Sigmoid colon (tissue), 7 donors: Measurements from ENCODE around the gene ABHD17B. TPM values are rescaled to one million over a fixed set of nuclear protein-coding genes. Genes with fewer than 3 reads are reported as not detected.

Experiments
- DNase-seq: peaks from one replicate; pipeline ENCODE4 v3.0.0-alpha.2; 2019
- H3K27ac ChIP-seq, 4 donors: fragments of 200-600 bp; sonication (generic); one replicate each; pipeline ENCODE4 v1.5.1; 2016 to 2019; ENCODE audit warnings: mild to moderate bottlenecking in 1 of 4
- H3K27me3 ChIP-seq, 3 donors: fragments of 200-600 bp; sonication (generic); one replicate each; pipeline ENCODE4 v1.5.1; 2019; ENCODE audit warnings: mild to moderate bottlenecking in 1 of 3
- H3K36me3 ChIP-seq, 4 donors: fragments of 200-600 bp; sonication (generic); one replicate each; pipeline ENCODE4 v1.5.1; 2016 to 2019
- H3K4me1 ChIP-seq, 4 donors: fragments of 200-600 bp; sonication (generic); one replicate each; pipeline ENCODE4 v1.5.1; 2017 to 2019
- H3K4me3 ChIP-seq, 4 donors: fragments of 200-600 bp; sonication (generic); one replicate each; pipeline ENCODE4 v1.5.1; 2017 to 2019; ENCODE audit warnings: mild to moderate bottlenecking in 2 of 4, moderate library complexity in 1 of 4
- H3K9me3 ChIP-seq, 4 donors: fragments of 200-600 bp in 3 of 4; sonication (generic) in 3 of 4; one replicate each; pipeline versions ENCODE4 v1.5.1 to v1.6.1; 2013 to 2019
- CTCF ChIP-seq, 4 experiments: fragments of 450-650 bp in 3 of 4; fragments of 200-600 bp in 1 of 4; IDR thresholded peaks; one replicate each; pipeline ENCODE4 v1.5.1; 2016 to 2019; ENCODE audit warnings: antibody characterized with exemption in 4 of 4, mild to moderate bottlenecking in 3 of 4, moderate library complexity in 2 of 4
- EP300 ChIP-seq, 4 donors: sonication (generic); formaldehyde crosslinking; IDR thresholded peaks; one replicate each; pipeline ENCODE4 v1.6.1; 2017; ENCODE audit warnings: antibody characterized with exemption in 4 of 4
- POLR2A ChIP-seq, 2 donors: fragments of 450-650 bp; IDR thresholded peaks; one replicate each; pipeline ENCODE4 v1.6.1; 2016; ENCODE audit warnings: antibody characterized with exemption in 2 of 2, mild to moderate bottlenecking in 2 of 2, moderate library complexity in 2 of 2
- POLR2AphosphoS5 ChIP-seq, 4 donors: sonication (generic); formaldehyde crosslinking; IDR thresholded peaks; one replicate each; pipeline ENCODE4 v1.6.1; 2017; ENCODE audit warnings: antibody characterized with exemption in 4 of 4
- WGBS, 2 donors: extraction: QIAGEN DNeasy Blood & Tissue Kit; methylation state at CpG; one replicate each; pipeline ENCODE4 v1.1.7; 2013; 5-methylcytosine and 5-hydroxymethylcytosine counted together
- intact Hi-C: fragments of 100-400 bp; cut with DNase I; formaldehyde crosslinking; loops from one replicate; pipeline ENCODE4 v1.15.1; 2023
- polyA plus RNA-seq, 3 donors: library from polyadenylated mRNA; stranded (reverse); fragments of 200-250 nt; gene quantifications; one replicate each; pipeline ENCODE4 v1.2.3, GENCODE V29; 2013
- total RNA-seq, 4 donors: library from RNA; depleted of rRNA; stranded (reverse); fragments of >200 nt; gene quantifications; one replicate each; pipeline ENCODE4 v1.1.0, GENCODE V29; 2016
- donor health status: healthy with polysubstance abuse.
- donor health status: Bipolar disorder and iron deficiency.
- donor health status: healthy.

ABHD17B gene
- total and polyA plus RNA-seq, 7 donors = 12.4 to 35.1 (median 16.8) TPM

DNA sequence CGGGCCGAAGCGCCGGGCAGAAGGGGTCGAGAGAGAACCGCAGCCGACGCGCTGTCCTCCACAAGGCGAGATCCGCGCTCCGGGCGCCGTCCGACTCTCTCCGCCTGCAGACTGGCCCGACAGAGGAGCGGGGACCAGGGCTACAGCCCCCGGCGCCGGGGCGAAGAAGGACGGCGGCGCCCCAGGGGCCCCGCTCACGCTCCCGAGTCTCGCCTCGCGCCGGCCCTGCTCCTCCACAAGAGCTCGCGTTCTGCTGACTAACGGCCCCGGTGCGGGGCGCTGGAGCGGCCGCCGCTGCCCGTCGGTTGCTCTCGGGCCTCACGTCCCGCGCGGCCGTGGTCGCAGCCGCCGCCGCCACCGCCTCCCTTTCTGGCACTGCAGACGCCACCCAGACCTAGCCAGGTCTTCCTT is 338 bp downstream of the ABHD17B start:
- no peaks in the 10 kb centered on the region for H3K9me3 ChIP-seq
- no peak for DNase-seq
- 0% methylated on average over 56 of the region's 56 CpGs for WGBS, 2 donors
- intact Hi-C loops = loop anchor here (2.0 to 10.0 kb wide), 2 partner anchors 142 to 1164 kb away; partner anchors contain the start of gene CEMIP2
- H3K27me3 ChIP-seq = no peaks in the 10 kb centered on the region
- peak overlapping the region; percentile 92 to 97 (median 96) for H3K27ac ChIP-seq
- peak overlapping the region; percentile 83 to 98 (median 90) for H3K4me3 ChIP-seq
- no peaks in the 10 kb centered on the region for H3K36me3 ChIP-seq
- TF ChIP-seq EP300 (IDR thresholded peaks at IDR 0.05) (no peak), POLR2A (IDR thresholded peaks at IDR 0.05) (no peak), POLR2AphosphoS5 (IDR thresholded peaks at IDR 0.05) (no peak), CTCF (IDR thresholded peaks at IDR 0.05) (no peak)
- H3K4me1 ChIP-seq = peaks cover 0 to 34% (median 27%) of the 10 kb centered on the region in 4 donors

GRCh38 chr9:71909887-71910649 is 925 bp downstream of the ABHD17B start:
- TF ChIP-seq POLR2A (IDR thresholded peaks at IDR 0.05) = no peak
- no peak for TF ChIP-seq CTCF (IDR thresholded peaks at IDR 0.05)
- TF ChIP-seq POLR2AphosphoS5 (IDR thresholded peaks at IDR 0.05) = no peak
- no peak for TF ChIP-seq EP300 (IDR thresholded peaks at IDR 0.05)
- H3K4me1 ChIP-seq = peaks cover 0 to 34% (median 27%) of the 10 kb centered on the region in 4 donors
- DNase-seq = peak; percentile 79
- no peaks in the 10 kb centered on the region for H3K9me3 ChIP-seq
- peak overlapping the region; percentile 92 to 97 (median 96) for H3K27ac ChIP-seq
- intact Hi-C loops = loop anchor here (2.0 to 10.0 kb wide), 2 partner anchors 141 to 1165 kb away; partner anchors contain the start of gene CEMIP2
- WGBS, 2 donors = 0 to 1% methylated on average over 47 of the region's 47 CpGs
- no peaks in the 10 kb centered on the region for H3K27me3 ChIP-seq
- peak overlapping the region; percentile 83 to 98 (median 90) for H3K4me3 ChIP-seq
- H3K36me3 ChIP-seq = no peaks in the 10 kb centered on the region

DNA sequence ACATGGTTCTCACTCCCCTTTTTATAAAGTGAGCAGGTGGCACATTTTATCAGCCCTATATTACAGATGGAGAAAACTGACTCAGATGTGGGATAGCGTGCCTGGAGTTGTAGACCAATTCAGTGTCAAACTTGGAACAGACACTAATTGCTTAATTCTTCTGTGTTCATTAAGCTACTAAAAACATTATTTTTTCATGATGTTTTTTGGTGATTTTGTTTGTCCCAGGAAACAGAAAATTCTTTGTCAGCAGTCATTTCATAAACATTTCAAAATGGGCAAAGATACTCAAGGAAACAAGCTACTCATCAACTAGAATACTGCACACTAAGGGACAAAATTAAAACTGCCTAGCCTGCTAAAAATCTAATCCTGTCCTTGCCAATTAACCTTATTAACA is 2.2 kb downstream of the ABHD17B start:
- peaks cover 0 to 34% (median 27%) of the 10 kb centered on the region in 4 donors for H3K4me1 ChIP-seq
- DNase-seq = no peak
- H3K36me3 ChIP-seq = no peaks in the 10 kb centered on the region
- no peaks in the 10 kb centered on the region for H3K9me3 ChIP-seq
- no peaks in the 10 kb centered on the region for H3K27me3 ChIP-seq
- 41 to 56% methylated on average over 1 of the region's 1 CpG for WGBS, 2 donors
- no peak for TF ChIP-seq POLR2AphosphoS5 (IDR thresholded peaks at IDR 0.05)
- TF ChIP-seq POLR2A (IDR thresholded peaks at IDR 0.05) = no peak
- TF ChIP-seq EP300 (IDR thresholded peaks at IDR 0.05) = no peak
- TF ChIP-seq CTCF (IDR thresholded peaks at IDR 0.05) = no peak
- H3K4me3 ChIP-seq = peak overlapping the region in 2 of 4 donors; percentile 84 to 98
- H3K27ac ChIP-seq = peak overlapping the region in 2 of 4 donors; percentile 92 to 97
- intact Hi-C loops = no loop called here

DNA sequence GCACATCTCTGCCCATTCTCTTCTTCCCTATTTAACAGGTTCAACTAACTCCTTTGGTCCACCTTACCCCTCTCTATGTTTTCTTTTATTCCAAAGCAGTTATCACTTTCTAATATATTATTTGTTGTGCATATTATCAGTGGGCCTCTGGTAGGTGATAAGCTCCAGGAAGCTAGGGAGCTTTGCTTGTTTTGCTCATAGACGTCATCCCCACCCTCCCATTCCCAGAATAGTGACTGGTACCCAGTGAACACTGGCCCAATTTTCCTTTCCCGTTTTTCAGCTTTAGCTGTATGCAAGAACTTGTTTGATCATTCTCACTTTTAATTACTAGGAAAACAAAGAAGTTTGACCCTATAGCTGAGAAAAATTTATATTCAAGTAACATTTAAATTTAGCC is 6.9 kb downstream of the ABHD17B start:
- no peak for DNase-seq
- 40 to 58% methylated on average over 2 of the region's 2 CpGs for WGBS, 2 donors
- TF ChIP-seq CTCF (IDR thresholded peaks at IDR 0.05) (no peak), EP300 (IDR thresholded peaks at IDR 0.05) (no peak), POLR2A (IDR thresholded peaks at IDR 0.05) (no peak), POLR2AphosphoS5 (IDR thresholded peaks at IDR 0.05) (no peak)
- H3K27ac ChIP-seq = no peak overlapping the region
- no peaks in the 10 kb centered on the region for H3K36me3 ChIP-seq
- H3K27me3 ChIP-seq = no peaks in the 10 kb centered on the region
- no peak overlapping the region for H3K4me3 ChIP-seq
- H3K4me1 ChIP-seq = peaks cover 0 to 16% (median 8%) of the 10 kb centered on the region in 4 donors
- H3K9me3 ChIP-seq = no peaks in the 10 kb centered on the region
- intact Hi-C loops = no loop called here
